ENCODE measurements around the gene GAS2L2.

GRCh38 chr17:35788477-35789368 is 35.7 kb upstream of the GAS2L2 start:
- no peak for TF ChIP-seq SIX5 (IDR thresholded peaks at IDR 0.05; ENCODE audit: low read depth, low read length)
- no peak for TF ChIP-seq GABPA (IDR thresholded peaks at IDR 0.05; ENCODE audit: borderline replicate concordance, insufficient read depth, low read length)
- TF ChIP-seq CTCF (IDR thresholded peaks at IDR 0.05; ENCODE audit: control extremely low read depth in 1 of 3, insufficient read depth in 1 of 3, low read depth in 1 of 3, low read length in 3 of 3), result no peak
- no peak for TF ChIP-seq CHD1 (IDR thresholded peaks at IDR 0.05; ENCODE audit: low read depth, low read length)
- TF ChIP-seq EZH2 (IDR thresholded peaks at IDR 0.05; ENCODE audit: low read depth, low read length, severe bottlenecking), result no peak
- TF ChIP-seq POLR2A (IDR thresholded peaks at IDR 0.05; ENCODE audit: control extremely low read depth in 1 of 2, low read depth in 2 of 2, low read length in 2 of 2), result no peak
- no peak for TF ChIP-seq SP4 (IDR thresholded peaks at IDR 0.05; ENCODE audit: low read length)
- no peak for TF ChIP-seq BRCA1 (IDR thresholded peaks at IDR 0.05; ENCODE audit: low read depth, low read length)
- no peak for TF ChIP-seq YY1 (IDR thresholded peaks at IDR 0.05; ENCODE audit: low read depth, low read length)
- no peak for TF ChIP-seq SRF (IDR thresholded peaks at IDR 0.05; ENCODE audit: low read depth, low read length)
- no peak for TF ChIP-seq ZNF274 (IDR thresholded peaks at IDR 0.05; ENCODE audit: borderline replicate concordance, extremely low read depth, low read length)
- TF ChIP-seq POU5F1 (IDR thresholded peaks at IDR 0.05; ENCODE audit: low read depth, low read length), result no peak
